Measurements from ENCODE around the gene SLC12A2.

DNA sequence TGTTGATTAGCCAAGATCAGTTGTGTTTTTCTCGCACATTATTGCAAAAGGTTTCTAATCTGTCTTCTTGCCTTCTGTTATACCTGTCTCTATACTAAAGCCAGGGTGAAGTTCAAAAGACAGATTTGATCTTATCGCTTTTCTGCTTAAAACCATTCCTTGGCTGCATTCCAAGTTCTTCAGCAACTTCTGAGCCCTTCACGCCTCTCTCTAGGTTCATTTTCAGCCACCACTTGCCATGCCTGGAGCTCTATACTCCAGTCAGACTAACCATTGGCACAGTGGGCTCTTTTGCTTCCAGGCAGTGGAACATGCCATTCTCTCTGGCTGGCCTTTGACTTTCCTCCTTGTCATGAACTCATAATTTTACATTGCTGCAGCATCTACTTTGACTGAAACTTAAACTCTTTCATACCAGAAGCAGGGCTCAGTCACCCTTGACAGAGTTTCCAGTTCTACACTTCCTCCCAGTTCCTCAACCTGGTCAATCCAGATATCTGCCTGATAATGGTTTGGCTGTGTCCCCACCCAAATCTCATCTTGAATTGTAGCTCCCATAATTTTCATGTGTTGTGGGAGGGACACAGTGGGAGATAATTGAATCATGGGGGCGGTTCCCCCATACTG, 114.4 kb downstream of the SLC12A2 start:
- TF ChIP-seq, protein P1, sequence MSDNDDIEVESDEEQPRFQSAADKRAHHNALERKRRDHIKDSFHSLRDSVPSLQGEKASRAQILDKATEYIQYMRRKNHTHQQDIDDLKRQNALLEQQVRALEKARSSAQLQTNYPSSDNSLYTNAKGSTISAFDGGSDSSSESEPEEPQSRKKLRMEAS (CRISPR knock-in tag; IDR thresholded peaks at IDR 0.05), result no peak
- TF ChIP-seq SLC30A9 (CRISPR knock-in tag; IDR thresholded peaks at IDR 0.05) (no peak), ZNF24 (IDR thresholded peaks at IDR 0.05) (no peak), KDM1A (IDR thresholded peaks at IDR 0.05) (no peak), NR2C1 (IDR thresholded peaks at IDR 0.05) (no peak), NR2C1 (tag; IDR thresholded peaks at IDR 0.05) (no peak), ZSCAN32 (CRISPR knock-in tag; IDR thresholded peaks at IDR 0.05) (no peak), TARDBP (IDR thresholded peaks at IDR 0.05) (no peak), TAF1 (IDR thresholded peaks at IDR 0.05; ENCODE audit: control insufficient read depth, extremely low read depth, insufficient read depth, low read length, severe bottlenecking) (no peak), TCF7L2 (IDR thresholded peaks at IDR 0.05; ENCODE audit: low read depth, low read length) (no peak), POLR2AphosphoS5 (IDR thresholded peaks at IDR 0.05; ENCODE audit: control insufficient read depth, insufficient read depth, low read depth, low read length) (no peak)
